ENCODE results near the gene ASCL5. TPM values are rescaled to one million over a fixed set of nuclear protein-coding genes. Genes with fewer than 3 reads are reported as not detected.

Gene ASCL5
- total RNA-seq, 4 donors from 2014 or later = not detected

DNA sequence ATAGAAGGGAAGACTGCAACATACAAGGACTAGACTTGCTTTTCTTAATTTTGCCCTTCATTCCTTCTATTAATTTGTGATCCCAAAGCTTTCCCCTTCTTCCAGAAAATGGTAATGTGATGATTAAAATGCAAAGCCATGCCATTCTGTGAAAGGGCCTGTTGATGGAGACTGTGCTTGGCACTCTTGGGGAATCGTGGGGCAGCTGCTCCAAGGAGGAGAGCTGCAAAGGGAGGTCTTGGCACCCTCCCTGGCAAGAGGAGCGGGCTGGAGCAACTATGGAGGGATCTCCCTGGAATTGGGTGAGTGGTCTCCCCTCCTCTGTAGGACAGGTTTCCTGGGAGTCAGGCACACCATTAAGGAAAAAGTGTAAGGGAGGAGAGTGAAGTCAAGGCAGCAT is 31.4 kb downstream of the ASCL5 start:
- TF ChIP-seq CTCF (IDR thresholded peaks at IDR 0.05) (no peak), POLR2A (IDR thresholded peaks at IDR 0.05; ENCODE audit: low read depth) (no peak), POLR2AphosphoS5 (IDR thresholded peaks at IDR 0.05) (no peak), EP300 (IDR thresholded peaks at IDR 0.05) (no peak)
- Histone ChIP-seq H3K9me3 (no peaks in the 10 kb centered on the region), H3K27ac (replicated peaks in 1 of 4) (no peak overlapping the region), H3K27me3 (no peaks in the 10 kb centered on the region), H3K36me3 (no peaks in the 10 kb centered on the region), H3K4me1 (no peaks in the 10 kb centered on the region), H3K4me3 (no peak overlapping the region)
- 92% methylated on average over 2 of the region's 2 CpGs for WGBS
- no peak for DNase-seq (ENCODE audit: extremely low spot score)
- intact Hi-C loops (cut with DNase I) = no loop called here

- H3K9me3 ChIP-seq = no peaks in the 10 kb centered on the region
- H3K4me3 ChIP-seq = no peak overlapping the region
- no peak overlapping the region for H3K27ac ChIP-seq (replicated peaks in 1 of 4)
- no peak for DNase-seq (ENCODE audit: extremely low spot score)
- H3K27me3 ChIP-seq = no peaks in the 10 kb centered on the region
- no peaks in the 10 kb centered on the region for H3K36me3 ChIP-seq
- H3K4me1 ChIP-seq = no peaks in the 10 kb centered on the region
- intact Hi-C loops (cut with DNase I) = no loop called here
- 76% methylated on average over 4 of the region's 4 CpGs for WGBS
- TF ChIP-seq POLR2AphosphoS5 (IDR thresholded peaks at IDR 0.05) (no peak), EP300 (IDR thresholded peaks at IDR 0.05) (no peak), POLR2A (IDR thresholded peaks at IDR 0.05; ENCODE audit: low read depth) (no peak), CTCF (IDR thresholded peaks at IDR 0.05) (no peak)
These were observed 32.2 kb downstream of the ASCL5 start for GRCh38 chr1:201094832-201095231.

- no peak for DNase-seq (ENCODE audit: extremely low spot score)
- intact Hi-C loops (cut with DNase I) = no loop called here
- H3K36me3 ChIP-seq = no peaks in the 10 kb centered on the region
- H3K27ac ChIP-seq (replicated peaks in 1 of 4) = no peak overlapping the region
- TF ChIP-seq POLR2A (IDR thresholded peaks at IDR 0.05; ENCODE audit: low read depth) = no peak
- TF ChIP-seq POLR2AphosphoS5 (IDR thresholded peaks at IDR 0.05) = no peak
- TF ChIP-seq EP300 (IDR thresholded peaks at IDR 0.05) = no peak
- TF ChIP-seq CTCF (IDR thresholded peaks at IDR 0.05) = no peak
- no peak overlapping the region for H3K4me3 ChIP-seq
- 83% methylated on average over 7 of the region's 7 CpGs for WGBS
- no peaks in the 10 kb centered on the region for H3K27me3 ChIP-seq
- no peaks in the 10 kb centered on the region for H3K9me3 ChIP-seq
- no peaks in the 10 kb centered on the region for H3K4me1 ChIP-seq
These were observed 33.0 kb downstream of the ASCL5 start for GRCh38 chr1:201093962-201094361.

DNA sequence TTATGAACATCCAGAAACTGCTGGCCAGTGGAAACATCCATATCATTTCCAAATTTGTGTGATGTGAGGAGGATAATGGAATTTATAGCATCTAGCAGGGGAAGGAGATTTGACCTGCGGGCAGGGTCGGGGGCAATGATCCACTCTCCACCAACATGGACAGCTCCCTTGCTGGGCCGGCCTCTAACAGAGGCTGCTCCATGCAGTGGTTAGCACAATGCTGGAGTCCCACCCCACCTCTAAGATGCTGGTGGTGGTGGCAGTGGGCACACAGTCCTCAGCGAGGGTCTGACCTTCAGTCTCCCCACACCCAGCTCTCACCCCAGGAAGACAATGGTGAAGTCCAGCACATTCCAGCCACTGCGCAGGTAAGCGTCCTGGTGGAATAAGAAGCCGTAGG is 33.4 kb downstream of the ASCL5 start:
- no peak for TF ChIP-seq CTCF (IDR thresholded peaks at IDR 0.05)
- no peak for TF ChIP-seq POLR2A (IDR thresholded peaks at IDR 0.05; ENCODE audit: low read depth)
- TF ChIP-seq POLR2AphosphoS5 (IDR thresholded peaks at IDR 0.05) = no peak
- no peak for TF ChIP-seq EP300 (IDR thresholded peaks at IDR 0.05)
- 96% methylated on average over 7 of the region's 7 CpGs for WGBS
- Histone ChIP-seq H3K4me1 (no peaks in the 10 kb centered on the region), H3K36me3 (no peaks in the 10 kb centered on the region), H3K27me3 (no peaks in the 10 kb centered on the region), H3K4me3 (no peak overlapping the region), H3K27ac (replicated peaks in 1 of 4) (no peak overlapping the region), H3K9me3 (no peaks in the 10 kb centered on the region)
- no peak for DNase-seq (ENCODE audit: extremely low spot score)
- intact Hi-C loops (cut with DNase I) = no loop called here

- Histone ChIP-seq H3K27me3 (peaks cover 0 to 4% (median 0%) of the 10 kb centered on the region in 4 donors), H3K36me3 (no peaks in the 10 kb centered on the region), H3K4me3 (no peak overlapping the region), H3K9me3 (no peaks in the 10 kb centered on the region), H3K27ac (replicated peaks in 1 of 4) (no peak overlapping the region), H3K4me1 (no peaks in the 10 kb centered on the region)
- no peak for TF ChIP-seq POLR2A (IDR thresholded peaks at IDR 0.05; ENCODE audit: low read depth)
- TF ChIP-seq CTCF (IDR thresholded peaks at IDR 0.05) = no peak
- no peak for TF ChIP-seq POLR2AphosphoS5 (IDR thresholded peaks at IDR 0.05)
- no peak for TF ChIP-seq EP300 (IDR thresholded peaks at IDR 0.05)
- WGBS = 82% methylated on average over 3 of the region's 3 CpGs
- intact Hi-C loops (cut with DNase I) = no loop called here
- no peak for DNase-seq (ENCODE audit: extremely low spot score)
These were observed 34.2 kb downstream of the ASCL5 start for GRCh38 chr1:201092738-201093137.

Data from esophagus muscularis mucosa (tissue), 4 donors.